Mesendoderm (in vitro differentiated cells): ENCODE results near the gene ADSS2.
"Not testable (repeated sequence)": the region's sequence is repeated elsewhere in the genome, so short reads cannot be mapped to it uniquely, and the experiment has no call there.

Experiments
- DNase-seq: peaks from one replicate; pipeline ENCODE4 v3.0.0; 2013
- H2AK5ac ChIP-seq: 2 replicates; pipeline ENCODE4 v1.6.1; 2013; ENCODE audit warnings: low read length, inconsistent platforms
- H2BK120ac ChIP-seq: 2 replicates; pipeline ENCODE4 v1.6.1; 2013; ENCODE audit warnings: low read depth, mild to moderate bottlenecking, low read length, moderate library complexity, mixed read lengths
- H2BK15ac ChIP-seq: replicated peaks from 2 replicates; pipeline ENCODE4 v1.6.1; 2013; ENCODE audit warnings: low read depth, mild to moderate bottlenecking, moderate library complexity
- H2BK5ac ChIP-seq: 2 replicates; pipeline ENCODE4 v1.6.1; 2013; ENCODE audit warnings: low read length, inconsistent platforms
- H3K18ac ChIP-seq: 2 replicates; pipeline ENCODE4 v1.6.1; 2013; ENCODE audit warnings: mild to moderate bottlenecking, low read length, mixed read lengths
- H3K23ac ChIP-seq: one replicate; pipeline ENCODE4 v1.6.1; 2013; ENCODE audit warnings: low read length
- H3K27ac ChIP-seq: 2 replicates; pipeline ENCODE4 v1.5.1; 2013; ENCODE audit warnings: low read depth, mild to moderate bottlenecking, inconsistent platforms, low read length, moderate library complexity
- H3K27me3 ChIP-seq: 2 replicates; pipeline ENCODE4 v1.6.1; 2013; ENCODE audit warnings: low read length, control low read depth, mild to moderate bottlenecking, inconsistent platforms; ENCODE audit not compliant: insufficient read depth, poor library complexity
- H3K36me3 ChIP-seq: 2 replicates; pipeline ENCODE4 v1.6.1; 2013; ENCODE audit warnings: low read length, inconsistent platforms; ENCODE audit not compliant: control insufficient read depth, insufficient read depth
- H3K4ac ChIP-seq: one replicate; pipeline ENCODE4 v1.6.1; 2013; ENCODE audit warnings: low read depth, mild to moderate bottlenecking, low read length, moderate library complexity
- H3K4me1 ChIP-seq: 2 replicates; pipeline ENCODE4 v1.6.1; 2013; ENCODE audit warnings: low read depth, low read length, inconsistent platforms; ENCODE audit not compliant: control insufficient read depth
- H3K4me2 ChIP-seq: 2 replicates; pipeline ENCODE4 v1.6.1; 2013; ENCODE audit warnings: low read length
- H3K4me3 ChIP-seq: 2 replicates; pipeline ENCODE4 v1.5.1; 2013; ENCODE audit warnings: mild to moderate bottlenecking, low read length
- H3K56ac ChIP-seq: one replicate; pipeline ENCODE4 v1.6.1; 2013; ENCODE audit warnings: low read length
- H3K79me1 ChIP-seq: 2 replicates; pipeline ENCODE4 v1.6.1; 2013; ENCODE audit warnings: low read length, inconsistent platforms
- H3K79me2 ChIP-seq: 2 replicates; pipeline ENCODE4 v1.6.1; 2013; ENCODE audit warnings: mild to moderate bottlenecking, low read length; ENCODE audit not compliant: control insufficient read depth, insufficient read depth
- H3K9ac ChIP-seq: 2 replicates; pipeline ENCODE4 v1.6.1; 2013; ENCODE audit warnings: low read length, inconsistent platforms
- H4K5ac ChIP-seq: one replicate; pipeline ENCODE4 v1.6.1; 2013; ENCODE audit warnings: low read length
- H4K8ac ChIP-seq: one replicate; pipeline ENCODE4 v1.6.1; 2013; ENCODE audit warnings: low read depth, mild to moderate bottlenecking, control low read depth, low read length, moderate library complexity
- WGBS: extraction: QIAGEN DNeasy Blood & Tissue Kit; methylation state at CpG from one replicate; pipeline ENCODE4 v1.1.7; 2013; ENCODE audit warnings: low lambda C conversion rate, missing lambda C conversion rate; ENCODE audit not compliant: insufficient coverage; ENCODE audit errors: extremely low coverage; 5-methylcytosine and 5-hydroxymethylcytosine counted together

Gene ADSS2

GRCh38 chr1:244365809-244366208 is 85.9 kb downstream of the ADSS2 start:
- Histone ChIP-seq H3K27ac (no peak overlapping the region), H4K8ac (no peak overlapping the region), H3K79me2 (no peaks in the 10 kb centered on the region)

GRCh38 chr1:244365262-244365661 is 86.4 kb downstream of the ADSS2 start:
- not testable (repeated sequence) for H3K56ac ChIP-seq, H2BK120ac ChIP-seq, H3K79me1 ChIP-seq, H3K27me3 ChIP-seq, H4K8ac ChIP-seq, H3K18ac ChIP-seq, H3K4me2 ChIP-seq, H3K27ac ChIP-seq, H3K4ac ChIP-seq, H3K79me2 ChIP-seq, DNase-seq, H3K36me3 ChIP-seq, H4K5ac ChIP-seq, H3K4me1 ChIP-seq, H3K4me3 ChIP-seq, H2BK5ac ChIP-seq, H3K23ac ChIP-seq, H2BK15ac ChIP-seq, H2AK5ac ChIP-seq, H3K9ac ChIP-seq
- no CpG with 5 or more reads among the region's 6 CpGs for WGBS

More at GRCh38 chr1:244365809-244366208, 85.9 kb downstream of the ADSS2 start:
- Histone ChIP-seq H3K18ac (no peak overlapping the region), H3K56ac (no peak overlapping the region), H3K4me1 (peaks cover 2% of the 10 kb centered on the region), H3K36me3 (no peaks in the 10 kb centered on the region), H2BK120ac (no peak overlapping the region), H3K79me1 (no peaks in the 10 kb centered on the region), H2BK15ac (no peak overlapping the region), H2BK5ac (no peak overlapping the region), H3K9ac (no peak overlapping the region), H3K23ac (no peak overlapping the region), H4K5ac (no peak overlapping the region), H3K4me3 (no peak overlapping the region), H3K4me2 (no peak overlapping the region), H2AK5ac (no peak overlapping the region), H3K27me3 (no peaks in the 10 kb centered on the region), H3K4ac (no peak overlapping the region)
- WGBS = no CpG with 5 or more reads among the region's 7 CpGs
- DNase-seq = no peak

- no peak overlapping the region for H3K23ac ChIP-seq
- no peak overlapping the region for H3K4me2 ChIP-seq
- no peaks in the 10 kb centered on the region for H3K36me3 ChIP-seq
- H3K79me2 ChIP-seq = no peaks in the 10 kb centered on the region
- no peak overlapping the region for H3K4ac ChIP-seq
- no peak overlapping the region for H3K4me3 ChIP-seq
- H4K8ac ChIP-seq = no peak overlapping the region
- no peak overlapping the region for H4K5ac ChIP-seq
- H2BK120ac ChIP-seq = no peak overlapping the region
- no peak overlapping the region for H2BK15ac ChIP-seq
- H2BK5ac ChIP-seq = no peak overlapping the region
- peak overlapping the region; percentile 36 for H3K27ac ChIP-seq
- H3K79me1 ChIP-seq = no peaks in the 10 kb centered on the region
- no peaks in the 10 kb centered on the region for H3K27me3 ChIP-seq
- H3K18ac ChIP-seq = no peak overlapping the region
- no peak overlapping the region for H3K56ac ChIP-seq
- no peak overlapping the region for H2AK5ac ChIP-seq
- H3K9ac ChIP-seq = no peak overlapping the region
- H3K4me1 ChIP-seq = no peaks in the 10 kb centered on the region
- WGBS = no CpG with 5 or more reads among the region's 3 CpGs
- DNase-seq = peak; percentile 24
Measured at GRCh38 chr1:244362476-244362875, 89.2 kb downstream of the ADSS2 start.

GRCh38 chr1:244361764-244362473 is 89.8 kb downstream of the ADSS2 start:
- no peak overlapping the region for H3K9ac ChIP-seq

More at GRCh38 chr1:244361764-244362473, 89.8 kb downstream of the ADSS2 start:
- Histone ChIP-seq H3K4me3 (no peak overlapping the region), H3K79me1 (no peaks in the 10 kb centered on the region), H3K56ac (peak overlapping the region; percentile 25), H2BK5ac (no peak overlapping the region), H3K4ac (no peak overlapping the region), H3K36me3 (no peaks in the 10 kb centered on the region), H4K5ac (no peak overlapping the region), H3K27ac (peak overlapping the region; percentile 36), H2AK5ac (no peak overlapping the region), H4K8ac (no peak overlapping the region), H3K4me2 (no peak overlapping the region), H2BK15ac (no peak overlapping the region), H3K23ac (no peak overlapping the region), H3K79me2 (no peaks in the 10 kb centered on the region), H3K18ac (peak overlapping the region; percentile 34), H2BK120ac (no peak overlapping the region), H3K27me3 (no peaks in the 10 kb centered on the region), H3K4me1 (no peaks in the 10 kb centered on the region)
- no CpG with 5 or more reads among the region's 5 CpGs for whole genome bisulfite sequencing
- peak; percentile 97 for DNase-seq
